ENCODE results near the gene SESN3. TPM values are rescaled to one million over a fixed set of nuclear protein-coding genes. Genes with fewer than 3 reads are reported as not detected.

Gene SESN3
- total RNA-seq, 1 donor from 2014 or later, result 4.7 TPM

DNA sequence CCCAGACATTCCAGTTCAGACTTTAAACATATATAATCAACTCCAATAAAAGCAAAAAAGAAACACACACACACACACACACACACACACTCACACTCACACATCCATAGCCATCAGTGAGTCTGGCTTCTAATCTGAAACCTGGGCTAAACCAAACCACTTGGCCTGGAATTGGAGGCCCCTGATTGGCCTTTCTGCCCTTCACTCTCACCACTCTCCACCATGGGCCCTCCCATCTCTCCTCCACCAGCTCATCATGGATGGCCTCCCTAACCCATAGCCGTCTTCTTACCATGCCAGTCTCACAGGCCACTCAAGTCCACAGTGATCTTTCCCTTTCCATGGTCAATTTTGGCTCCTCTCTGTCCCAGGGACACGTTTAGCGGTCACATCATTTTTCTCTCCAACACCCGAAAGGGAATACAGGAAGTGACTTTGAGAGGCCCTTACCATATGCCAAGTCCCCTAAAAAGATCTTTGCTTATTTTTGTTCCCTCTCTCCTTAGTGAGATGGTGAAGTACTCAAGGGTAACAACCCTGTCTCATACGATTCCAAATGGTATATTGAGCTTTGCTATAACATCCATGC lies 74.8 kb downstream of the SESN3 start:
- Histone ChIP-seq H3K27me3 (ENCODE audit: control insufficient read depth, insufficient read depth, low read length) (no peaks in the 10 kb centered on the region), H3K4me3 (ENCODE audit: low read depth, low read length) (no peak overlapping the region), H3K36me3 (ENCODE audit: control insufficient read depth, insufficient read depth, low read length) (no peaks in the 10 kb centered on the region)
- TF ChIP-seq, protein P1, sequence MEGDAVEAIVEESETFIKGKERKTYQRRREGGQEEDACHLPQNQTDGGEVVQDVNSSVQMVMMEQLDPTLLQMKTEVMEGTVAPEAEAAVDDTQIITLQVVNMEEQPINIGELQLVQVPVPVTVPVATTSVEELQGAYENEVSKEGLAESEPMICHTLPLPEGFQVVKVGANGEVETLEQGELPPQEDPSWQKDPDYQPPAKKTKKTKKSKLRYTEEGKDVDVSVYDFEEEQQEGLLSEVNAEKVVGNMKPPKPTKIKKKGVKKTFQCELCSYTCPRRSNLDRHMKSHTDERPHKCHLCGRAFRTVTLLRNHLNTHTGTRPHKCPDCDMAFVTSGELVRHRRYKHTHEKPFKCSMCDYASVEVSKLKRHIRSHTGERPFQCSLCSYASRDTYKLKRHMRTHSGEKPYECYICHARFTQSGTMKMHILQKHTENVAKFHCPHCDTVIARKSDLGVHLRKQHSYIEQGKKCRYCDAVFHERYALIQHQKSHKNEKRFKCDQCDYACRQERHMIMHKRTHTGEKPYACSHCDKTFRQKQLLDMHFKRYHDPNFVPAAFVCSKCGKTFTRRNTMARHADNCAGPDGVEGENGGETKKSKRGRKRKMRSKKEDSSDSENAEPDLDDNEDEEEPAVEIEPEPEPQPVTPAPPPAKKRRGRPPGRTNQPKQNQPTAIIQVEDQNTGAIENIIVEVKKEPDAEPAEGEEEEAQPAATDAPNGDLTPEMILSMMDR (IDR thresholded peaks at IDR 0.05; ENCODE audit: insufficient read depth, low read length, poor library complexity, severe bottlenecking), result no peak
- DNase-seq (ENCODE audit: low read depth), result no peak

DNA sequence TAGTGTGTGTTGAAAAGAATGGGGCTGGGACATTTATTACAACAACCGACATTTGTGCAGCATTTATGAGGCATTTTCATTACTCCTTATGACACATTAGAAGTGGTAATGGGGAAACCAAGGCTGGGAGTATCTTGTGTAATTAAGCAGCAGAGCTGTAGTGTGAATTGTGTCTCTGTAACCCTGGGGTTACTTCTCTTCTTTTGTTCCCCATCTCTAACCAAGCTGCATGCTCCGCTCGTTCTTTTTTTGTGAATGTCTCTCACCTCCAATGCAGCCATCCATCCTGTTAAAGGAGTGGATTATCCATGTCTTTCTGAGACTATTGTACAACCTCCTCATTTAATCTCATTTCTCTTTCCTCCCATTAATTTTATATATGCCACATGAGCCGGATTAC lies 75.6 kb downstream of the SESN3 start:
- TF ChIP-seq, protein P1 (IDR thresholded peaks at IDR 0.05; ENCODE audit: insufficient read depth, low read length, poor library complexity, severe bottlenecking), result no peak
- no peaks in the 10 kb centered on the region for H3K27me3 ChIP-seq (ENCODE audit: control insufficient read depth, insufficient read depth, low read length)
- DNase-seq (ENCODE audit: low read depth), result no peak

DNA sequence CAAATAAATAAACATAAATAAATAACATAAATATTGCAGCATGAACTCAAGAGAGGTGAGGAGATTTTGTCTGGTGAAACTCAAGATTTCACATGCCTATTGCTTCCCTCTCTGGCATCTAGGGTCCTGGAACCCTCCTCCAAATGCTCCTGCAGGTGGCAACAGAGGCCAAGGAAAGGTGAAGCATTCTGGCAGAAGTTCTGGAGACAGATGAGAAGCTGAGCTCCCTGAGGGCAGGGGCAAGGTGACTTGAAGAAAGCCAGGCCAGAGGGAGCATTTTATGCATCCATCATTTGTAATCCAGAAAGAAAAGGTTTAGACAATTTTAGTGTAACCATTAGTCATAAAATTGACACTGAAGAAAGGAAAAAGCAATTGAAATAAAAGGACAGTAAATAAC lies 76.5 kb downstream of the SESN3 start:
- Histone ChIP-seq H3K27me3 (ENCODE audit: control insufficient read depth, insufficient read depth, low read length) (no peaks in the 10 kb centered on the region), H3K4me3 (ENCODE audit: low read depth, low read length) (no peak overlapping the region), H3K36me3 (ENCODE audit: control insufficient read depth, insufficient read depth, low read length) (no peaks in the 10 kb centered on the region)
- DNase-seq (ENCODE audit: low read depth), result no peak
- TF ChIP-seq, protein P1 (IDR thresholded peaks at IDR 0.05; ENCODE audit: insufficient read depth, low read length, poor library complexity, severe bottlenecking), result peak; percentile 87

More for the DNA sequence above, 75.6 kb downstream of the SESN3 start:
- no peak overlapping the region for H3K4me3 ChIP-seq (ENCODE audit: low read depth, low read length)
- no peaks in the 10 kb centered on the region for H3K36me3 ChIP-seq (ENCODE audit: control insufficient read depth, insufficient read depth, low read length)

DNA sequence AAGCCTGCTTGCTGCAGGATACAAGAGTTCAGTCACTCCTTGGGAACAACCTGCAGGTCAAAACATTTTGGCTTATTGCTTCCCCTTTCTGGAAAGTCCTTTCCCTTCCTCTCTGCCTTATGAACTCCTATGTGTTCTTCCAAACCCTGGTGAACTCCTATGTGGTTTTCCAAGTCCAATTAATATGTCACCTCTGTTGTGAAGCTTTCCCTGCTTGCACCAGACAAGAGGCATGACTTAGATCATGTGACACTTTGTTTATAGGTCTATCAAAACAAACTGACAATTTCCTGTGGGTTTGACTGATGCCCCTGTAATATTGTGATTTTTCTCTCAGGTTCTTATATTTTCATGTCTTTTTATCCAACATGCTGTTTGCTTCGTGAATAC lies 77.2 kb downstream of the SESN3 start:
- H3K27me3 ChIP-seq (ENCODE audit: control insufficient read depth, insufficient read depth, low read length), result no peaks in the 10 kb centered on the region
- H3K4me3 ChIP-seq (ENCODE audit: low read depth, low read length), result no peak overlapping the region
- DNase-seq (ENCODE audit: low read depth), result no peak
- H3K36me3 ChIP-seq (ENCODE audit: control insufficient read depth, insufficient read depth, low read length), result no peaks in the 10 kb centered on the region
- TF ChIP-seq, protein P1 (IDR thresholded peaks at IDR 0.05; ENCODE audit: insufficient read depth, low read length, poor library complexity, severe bottlenecking), result no peak

DNA sequence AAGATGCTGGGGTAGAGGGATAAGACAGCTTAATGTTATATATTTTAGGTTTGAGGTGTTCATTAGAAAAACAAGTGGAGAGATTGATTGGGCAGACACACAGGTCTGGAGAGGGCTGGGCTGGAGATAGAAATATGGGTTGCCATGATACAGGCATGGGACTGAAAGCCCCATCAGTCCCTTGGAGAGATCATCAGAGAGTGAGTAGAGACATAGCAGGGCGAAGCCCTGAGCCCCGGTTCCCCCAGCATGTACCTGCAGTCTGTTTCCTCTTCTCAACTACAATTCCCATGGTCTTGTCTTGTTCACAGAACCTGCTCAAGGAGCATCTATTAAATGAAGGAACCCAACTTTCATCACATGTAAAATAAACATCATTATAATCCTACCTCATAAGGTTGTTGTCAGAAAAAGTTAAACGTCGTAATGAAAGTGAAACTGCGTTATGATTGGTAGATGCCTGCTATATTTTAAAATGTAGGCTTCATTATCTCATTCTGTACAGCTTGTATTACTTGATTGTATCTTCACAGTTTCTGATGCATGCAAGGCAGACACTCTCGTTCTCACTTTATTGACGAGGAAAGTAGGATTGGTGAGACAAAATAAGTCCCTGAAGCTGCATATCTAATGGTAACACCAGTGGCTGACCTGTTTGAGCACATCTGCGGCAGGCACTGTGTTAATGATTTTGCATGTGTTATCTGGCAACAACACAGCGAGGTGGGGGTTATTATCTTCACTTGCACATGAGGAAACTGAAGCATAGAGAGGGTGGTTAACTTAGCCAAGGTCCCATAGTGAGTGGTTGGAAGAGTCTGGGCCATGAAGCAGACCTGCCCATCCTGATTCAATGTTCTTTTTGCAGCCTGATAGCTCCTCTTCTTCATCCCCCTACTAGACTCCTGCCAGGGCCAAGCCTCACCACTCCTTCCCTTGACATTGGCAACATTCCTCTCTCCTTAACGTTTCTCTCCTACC lies 77.8 kb downstream of the SESN3 start:
- H3K4me3 ChIP-seq (ENCODE audit: low read depth, low read length), result no peak overlapping the region
- DNase-seq (ENCODE audit: low read depth), result no peak
- TF ChIP-seq, protein P1 (IDR thresholded peaks at IDR 0.05; ENCODE audit: insufficient read depth, low read length, poor library complexity, severe bottlenecking), result no peak
- no peaks in the 10 kb centered on the region for H3K27me3 ChIP-seq (ENCODE audit: control insufficient read depth, insufficient read depth, low read length)
- no peaks in the 10 kb centered on the region for H3K36me3 ChIP-seq (ENCODE audit: control insufficient read depth, insufficient read depth, low read length)
